Progenitor cell of endocrine pancreas (in vitro differentiated cells): ENCODE data around the gene MEIS2. TPM values are rescaled to one million over a fixed set of nuclear protein-coding genes. Genes with fewer than 3 reads are reported as not detected.

Source experiments
- DNase-seq: peaks from one replicate; pipeline ENCODE4 v3.0.0; 2021; ENCODE audit warnings: low spot score; ENCODE audit not compliant: unreplicated experiment
- H3K27ac Mint-ChIP-seq: 2 replicates; pipeline ENCODE4 v1.8.0; 2021; ENCODE audit warnings: mild to moderate bottlenecking, moderate library complexity, mixed read lengths
- H3K27me3 Mint-ChIP-seq: 2 replicates; pipeline ENCODE4 v1.8.0; 2021; ENCODE audit warnings: mixed read lengths
- H3K36me3 Mint-ChIP-seq: 2 replicates; pipeline ENCODE4 v1.8.0; 2022; ENCODE audit warnings: mixed read lengths; ENCODE audit not compliant: insufficient read depth
- H3K4me1 Mint-ChIP-seq: 2 replicates; pipeline ENCODE4 v1.8.0; 2021; ENCODE audit warnings: low read depth, mixed read lengths
- H3K4me3 Mint-ChIP-seq: 2 replicates; pipeline ENCODE4 v1.8.0; 2021; ENCODE audit warnings: low read depth, mild to moderate bottlenecking, moderate library complexity, mixed read lengths
- H3K9me3 Mint-ChIP-seq: 2 replicates; pipeline ENCODE4 v1.8.0; 2021; ENCODE audit warnings: low read depth, mixed read lengths
- CTCF ChIP-seq: fragments of 200-600 bp; sonication (generic); IDR thresholded peaks from one replicate; pipeline ENCODE4 v1.5.0; 2021; ENCODE audit warnings: antibody characterized with exemption, mild to moderate bottlenecking; ENCODE audit not compliant: unreplicated experiment
- total RNA-seq: library from RNA; stranded (reverse); gene quantifications from 2 replicates; pipeline ENCODE4 v1.2.1, GENCODE V29; 2021

Gene MEIS2
- total RNA-seq, 1 donor from 2014 or later: 133 TPM

GRCh38 chr15:37034392-37034791 lies 66.0 kb downstream of the MEIS2 start:
- Mint-ChIP-seq H3K4me3 (no peak overlapping the region), H3K27me3 (no peaks in the 10 kb centered on the region), H3K4me1 (peaks cover 65% of the 10 kb centered on the region), H3K27ac (peak overlapping the region; percentile 54), H3K9me3 (no peaks in the 10 kb centered on the region), H3K36me3 (peaks cover 24% of the 10 kb centered on the region)
- no peak for DNase-seq
- TF ChIP-seq CTCF: no peak

GRCh38 chr15:37032091-37032775 lies 68.1 kb downstream of the MEIS2 start:
- Mint-ChIP-seq H3K36me3 (peaks cover 22% of the 10 kb centered on the region), H3K27ac (peak overlapping the region; percentile 45), H3K27me3 (no peaks in the 10 kb centered on the region), H3K9me3 (no peaks in the 10 kb centered on the region), H3K4me1 (peaks cover 47% of the 10 kb centered on the region), H3K4me3 (no peak overlapping the region)
- DNase-seq: no peak
- no peak for TF ChIP-seq CTCF

GRCh38 chr15:37031198-37031597 lies 69.2 kb downstream of the MEIS2 start:
- H3K4me1 Mint-ChIP-seq: peaks cover 37% of the 10 kb centered on the region
- H3K27me3 Mint-ChIP-seq: no peaks in the 10 kb centered on the region
- H3K9me3 Mint-ChIP-seq: no peaks in the 10 kb centered on the region
- H3K36me3 Mint-ChIP-seq: peaks cover 22% of the 10 kb centered on the region
- H3K4me3 Mint-ChIP-seq: no peak overlapping the region
- no peak for TF ChIP-seq CTCF
- no peak overlapping the region for H3K27ac Mint-ChIP-seq
- no peak for DNase-seq

GRCh38 chr15:37028625-37029296 lies 71.6 kb downstream of the MEIS2 start:
- no peak for DNase-seq
- no peak overlapping the region for H3K4me3 Mint-ChIP-seq
- H3K36me3 Mint-ChIP-seq: peaks cover 25% of the 10 kb centered on the region
- peaks cover 16% of the 10 kb centered on the region for H3K4me1 Mint-ChIP-seq
- no peak overlapping the region for H3K27ac Mint-ChIP-seq
- no peaks in the 10 kb centered on the region for H3K9me3 Mint-ChIP-seq
- TF ChIP-seq CTCF: no peak
- H3K27me3 Mint-ChIP-seq: no peaks in the 10 kb centered on the region

GRCh38 chr15:37020852-37021251 lies 79.5 kb downstream of the MEIS2 start:
- TF ChIP-seq CTCF: no peak

More at GRCh38 chr15:37020852-37021251, 79.5 kb downstream of the MEIS2 start:
- peak overlapping the region; percentile 9 for H3K4me3 Mint-ChIP-seq
- no peaks in the 10 kb centered on the region for H3K9me3 Mint-ChIP-seq
- H3K36me3 Mint-ChIP-seq: peaks cover 21% of the 10 kb centered on the region
- no peaks in the 10 kb centered on the region for H3K27me3 Mint-ChIP-seq
- peak overlapping the region; percentile 94 for H3K27ac Mint-ChIP-seq
- no peak for DNase-seq
- peaks cover 49% of the 10 kb centered on the region for H3K4me1 Mint-ChIP-seq
